Omental fat pad (tissue), 4 donors: ENCODE measurements around the gene LANCL3. TPM values are rescaled to one million over a fixed set of nuclear protein-coding genes. Genes with fewer than 3 reads are reported as not detected.
"Not testable (repeated sequence)": the region's sequence is repeated elsewhere in the genome, so short reads cannot be mapped to it uniquely, and the experiment has no call there.

ENCODE experiments used
- ATAC-seq: fragments of 150-250 bp; one replicate; pipeline ENCODE4 v1.9.1; 2016; ENCODE audit warnings: mild to moderate bottlenecking, moderate library complexity; ENCODE audit not compliant: low FRiP score
- DNase-seq: peaks from one replicate; pipeline ENCODE4 v3.0.0-alpha.2; 2019; ENCODE audit warnings: low spot score
- CTCF ChIP-seq, 3 donors: fragments of 450-650 bp; IDR thresholded peaks; one replicate each; pipeline ENCODE4 v1.5.1; 2016 to 2017; ENCODE audit warnings: antibody characterized with exemption in 3 of 3, mild to moderate bottlenecking in 3 of 3, moderate library complexity in 2 of 3
- total RNA-seq, 4 donors: library from RNA; depleted of rRNA; stranded (reverse); fragments of >200 nt; gene quantifications; one replicate each; pipeline ENCODE4 v1.1.0, GENCODE V29; 2016

The LANCL3 gene
- total RNA-seq, 4 donors from 2014 or later: 0.09 to 0.72 (median 0.27) TPM

- DNase-seq (no peak), ATAC-seq (no peak)
- no peak for TF ChIP-seq CTCF (IDR thresholded peaks at IDR 0.05)
Observed at GRCh38 chrX:37578045-37578444, 6.6 kb downstream of the LANCL3 start.

- no peak for ATAC-seq
- DNase-seq: no peak
- no peak for TF ChIP-seq CTCF (IDR thresholded peaks at IDR 0.05)
Observed at GRCh38 chrX:37580080-37580479, 8.6 kb downstream of the LANCL3 start.

DNA sequence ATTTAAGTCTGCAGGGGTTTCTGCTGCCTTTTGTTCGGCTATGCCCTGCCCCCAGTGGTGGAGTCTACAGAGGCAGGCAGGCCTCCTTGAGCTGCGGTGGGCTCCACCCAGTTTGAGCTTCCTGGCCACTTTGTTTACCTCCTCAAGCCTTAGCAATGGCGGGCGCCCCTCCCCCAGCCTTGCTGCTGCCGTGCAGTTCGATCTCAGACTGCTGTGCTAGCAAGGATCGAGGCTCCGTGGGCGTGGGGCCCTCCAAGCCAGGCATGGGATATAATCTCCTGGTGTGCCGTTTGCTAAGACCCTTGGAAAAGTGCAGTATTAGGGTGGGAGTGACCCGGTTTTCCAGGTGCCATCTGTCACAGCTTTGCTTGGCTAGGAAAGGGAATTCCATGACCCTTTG, 15.9 kb downstream of the LANCL3 start:
- not testable (repeated sequence) for DNase-seq, ATAC-seq

DNA sequence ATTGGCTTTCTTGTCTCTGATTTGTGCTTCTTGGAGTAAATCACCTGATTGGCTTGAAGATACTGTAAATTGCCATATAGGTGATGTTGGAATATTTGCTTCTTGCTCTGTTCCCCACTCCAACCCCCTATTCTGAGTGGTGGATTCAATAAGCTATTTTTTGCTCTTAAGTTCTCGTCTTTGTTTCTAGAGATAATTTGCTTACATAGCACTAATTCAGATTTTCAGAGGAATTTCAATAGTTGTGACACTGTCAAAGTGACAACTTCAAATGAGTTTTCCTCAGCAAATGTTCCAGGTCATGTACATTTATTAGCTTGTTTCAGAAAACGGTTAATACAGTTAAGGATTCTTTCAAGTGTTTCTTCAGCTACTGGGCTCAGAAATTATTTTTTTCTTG, 18.6 kb downstream of the LANCL3 start:
- ATAC-seq: no peak
- DNase-seq: no peak
- no peak for TF ChIP-seq CTCF (IDR thresholded peaks at IDR 0.05)

DNA sequence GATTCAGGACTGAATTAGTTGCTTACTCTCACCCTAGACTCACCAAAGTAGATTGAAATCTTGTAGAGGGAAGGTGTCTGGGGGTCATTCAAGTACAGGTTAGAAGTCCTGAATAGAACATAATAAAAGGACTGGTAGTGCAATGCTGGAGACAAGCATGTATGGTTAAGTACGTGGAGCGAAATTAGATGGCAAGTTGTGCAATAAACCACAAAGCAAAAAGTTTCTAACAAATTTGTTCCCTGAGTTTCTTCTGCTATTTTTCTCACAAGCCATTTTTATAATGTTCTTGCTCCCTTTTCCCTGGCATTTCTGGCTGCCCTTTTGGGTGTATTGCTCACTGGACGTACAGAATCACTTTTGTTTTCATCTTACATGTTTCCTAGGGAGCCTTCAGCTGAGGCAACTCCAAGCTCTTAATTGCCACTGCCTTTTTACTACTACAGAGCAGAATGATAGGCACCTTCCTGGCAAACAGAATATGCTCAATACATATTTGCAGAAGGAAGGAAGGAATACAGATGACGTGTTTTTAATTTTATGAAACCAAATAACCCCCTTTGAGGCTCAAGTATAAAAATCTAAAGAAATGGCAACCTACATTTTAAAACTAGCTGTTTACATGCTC, 23.4 kb downstream of the LANCL3 start:
- TF ChIP-seq CTCF (IDR thresholded peaks at IDR 0.05): no peak
- DNase-seq: no peak
- no peak for ATAC-seq

DNA sequence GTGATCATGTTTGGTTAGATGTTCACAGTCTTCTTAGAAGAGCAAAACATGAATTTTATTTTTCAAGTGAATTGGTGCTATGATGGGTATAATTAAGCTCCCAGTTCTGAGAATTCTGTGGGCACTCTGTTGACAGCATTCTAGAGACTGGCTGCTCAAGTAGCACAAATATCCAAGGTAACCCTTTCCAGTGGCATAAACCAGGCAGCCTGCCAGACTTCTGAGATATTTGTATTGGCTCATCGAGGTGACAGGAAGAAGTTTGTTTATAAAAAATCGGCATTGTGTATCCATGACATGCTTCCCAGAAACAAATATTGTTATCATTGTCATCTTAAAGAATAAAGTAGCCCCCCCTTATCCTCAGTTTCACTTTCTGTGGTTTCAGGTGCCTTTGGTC, 28.3 kb downstream of the LANCL3 start:
- ATAC-seq (no peak), DNase-seq (no peak)
- no peak for TF ChIP-seq CTCF (IDR thresholded peaks at IDR 0.05)

DNA sequence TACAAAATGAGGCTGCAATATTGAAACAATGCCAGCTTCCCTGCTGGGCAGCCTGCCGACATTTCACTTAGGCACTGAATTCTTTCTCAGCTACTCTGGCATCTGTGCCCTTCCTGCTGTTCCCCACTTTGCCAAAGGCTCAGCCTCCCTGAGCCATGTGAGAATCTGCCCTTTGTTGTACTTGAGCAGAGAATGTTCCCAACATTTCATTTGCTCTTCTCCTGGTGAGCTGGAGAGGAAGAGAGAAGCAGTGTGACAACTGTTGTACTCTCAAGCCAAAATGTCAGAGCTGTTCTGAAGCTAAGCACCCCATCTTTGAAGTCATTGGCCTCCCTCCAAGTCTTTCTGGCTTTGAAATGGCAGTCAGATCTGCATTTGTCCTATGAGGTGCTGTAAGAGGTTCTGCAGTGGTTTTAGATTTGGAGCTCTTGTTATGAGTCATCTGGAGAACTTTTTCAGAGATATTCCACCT, 32.5 kb downstream of the LANCL3 start:
- DNase-seq (no peak), ATAC-seq (no peak)
- no peak for TF ChIP-seq CTCF (IDR thresholded peaks at IDR 0.05)
